ENCODE measurements around the gene ELP4.

The ELP4 gene

DNA sequence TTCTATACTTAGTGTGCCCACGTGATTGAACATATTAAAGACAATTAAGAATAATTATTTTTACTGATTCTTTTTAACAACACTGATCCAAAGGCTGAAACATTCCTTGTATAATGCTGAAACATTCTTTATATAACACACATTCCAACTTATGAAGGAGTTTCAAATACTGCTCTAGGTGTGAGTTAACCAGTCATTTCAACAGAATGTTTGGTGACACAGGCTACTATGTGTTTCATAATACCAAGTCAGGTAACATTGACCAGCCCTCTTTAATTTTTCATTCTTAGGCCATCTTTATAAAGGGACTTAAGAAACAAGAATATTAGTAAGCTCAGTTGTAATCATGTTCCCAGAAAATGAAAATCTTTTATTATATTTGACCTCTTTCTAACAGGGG is 136.6 kb downstream of the ELP4 start:
- no peak overlapping the region for H3K27ac ChIP-seq
- no peak for TF ChIP-seq ZFX (IDR thresholded peaks at IDR 0.05)
- TF ChIP-seq, protein P1, sequence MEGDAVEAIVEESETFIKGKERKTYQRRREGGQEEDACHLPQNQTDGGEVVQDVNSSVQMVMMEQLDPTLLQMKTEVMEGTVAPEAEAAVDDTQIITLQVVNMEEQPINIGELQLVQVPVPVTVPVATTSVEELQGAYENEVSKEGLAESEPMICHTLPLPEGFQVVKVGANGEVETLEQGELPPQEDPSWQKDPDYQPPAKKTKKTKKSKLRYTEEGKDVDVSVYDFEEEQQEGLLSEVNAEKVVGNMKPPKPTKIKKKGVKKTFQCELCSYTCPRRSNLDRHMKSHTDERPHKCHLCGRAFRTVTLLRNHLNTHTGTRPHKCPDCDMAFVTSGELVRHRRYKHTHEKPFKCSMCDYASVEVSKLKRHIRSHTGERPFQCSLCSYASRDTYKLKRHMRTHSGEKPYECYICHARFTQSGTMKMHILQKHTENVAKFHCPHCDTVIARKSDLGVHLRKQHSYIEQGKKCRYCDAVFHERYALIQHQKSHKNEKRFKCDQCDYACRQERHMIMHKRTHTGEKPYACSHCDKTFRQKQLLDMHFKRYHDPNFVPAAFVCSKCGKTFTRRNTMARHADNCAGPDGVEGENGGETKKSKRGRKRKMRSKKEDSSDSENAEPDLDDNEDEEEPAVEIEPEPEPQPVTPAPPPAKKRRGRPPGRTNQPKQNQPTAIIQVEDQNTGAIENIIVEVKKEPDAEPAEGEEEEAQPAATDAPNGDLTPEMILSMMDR (conservative IDR thresholded peaks at IDR 0.05), result no peak

DNA sequence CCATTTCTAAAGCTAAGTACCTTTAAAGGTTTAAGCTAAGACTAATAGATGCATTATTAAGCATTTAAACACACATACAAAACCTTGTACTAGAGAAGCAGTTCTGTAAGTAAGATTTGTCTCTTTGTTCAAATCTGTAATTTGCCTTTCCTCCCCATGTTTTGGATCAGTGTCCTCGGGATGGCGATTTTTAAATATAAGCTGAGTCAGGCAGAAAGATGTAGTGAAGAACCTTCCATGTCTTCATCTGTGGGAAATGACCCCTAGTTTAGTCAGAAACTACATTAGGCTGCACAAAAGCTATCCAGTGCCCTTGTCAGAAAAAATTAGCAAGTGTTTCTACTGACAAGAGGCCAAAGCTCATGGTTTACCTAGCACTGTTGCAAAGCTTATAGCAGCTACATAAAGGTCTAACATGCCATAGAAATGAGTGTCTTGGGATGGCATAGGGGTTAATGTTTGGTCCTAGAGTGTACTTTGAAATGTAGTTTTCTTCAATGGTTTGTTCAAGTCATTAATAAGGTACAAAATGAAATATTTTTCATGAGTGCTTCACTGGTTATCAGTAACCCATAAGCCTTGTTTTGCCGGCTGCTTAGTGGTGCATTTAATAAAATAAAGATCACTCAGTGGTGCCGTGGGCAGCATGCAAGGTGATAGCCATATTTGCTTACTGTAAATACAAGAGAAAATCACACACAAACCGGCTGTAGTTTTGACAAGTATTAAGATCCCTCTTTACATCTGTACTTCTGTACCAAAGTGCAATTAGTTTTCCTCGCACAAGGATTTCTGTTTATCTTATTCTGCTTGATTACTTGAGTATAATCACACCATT is 139.8 kb downstream of the ELP4 start:
- no peak overlapping the region for H3K27ac ChIP-seq
- TF ChIP-seq, protein P1 (conservative IDR thresholded peaks at IDR 0.05), result no peak
- no peak for TF ChIP-seq ZFX (IDR thresholded peaks at IDR 0.05)

DNA sequence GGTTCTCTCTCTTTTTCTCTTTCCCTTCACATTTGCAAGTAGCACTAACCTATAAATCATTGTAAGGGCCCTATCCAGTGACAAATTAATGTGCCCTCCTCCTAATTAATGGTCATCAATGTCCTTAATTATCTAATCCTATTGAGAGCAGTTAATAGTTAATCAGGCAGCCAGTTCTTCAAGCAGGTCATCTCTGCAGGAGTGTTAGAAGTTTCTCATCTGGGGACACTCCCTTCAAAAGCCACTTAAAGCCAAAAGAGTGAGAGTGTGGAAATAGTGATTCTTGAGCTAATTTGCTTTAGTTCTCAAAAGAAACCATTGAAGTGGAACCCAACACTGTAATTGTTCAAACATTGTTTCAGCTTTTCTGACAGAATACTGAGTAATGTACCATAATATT is 141.6 kb downstream of the ELP4 start:
- TF ChIP-seq, protein P1 (conservative IDR thresholded peaks at IDR 0.05), result no peak
- no peak for TF ChIP-seq ZFX (IDR thresholded peaks at IDR 0.05)

DNA sequence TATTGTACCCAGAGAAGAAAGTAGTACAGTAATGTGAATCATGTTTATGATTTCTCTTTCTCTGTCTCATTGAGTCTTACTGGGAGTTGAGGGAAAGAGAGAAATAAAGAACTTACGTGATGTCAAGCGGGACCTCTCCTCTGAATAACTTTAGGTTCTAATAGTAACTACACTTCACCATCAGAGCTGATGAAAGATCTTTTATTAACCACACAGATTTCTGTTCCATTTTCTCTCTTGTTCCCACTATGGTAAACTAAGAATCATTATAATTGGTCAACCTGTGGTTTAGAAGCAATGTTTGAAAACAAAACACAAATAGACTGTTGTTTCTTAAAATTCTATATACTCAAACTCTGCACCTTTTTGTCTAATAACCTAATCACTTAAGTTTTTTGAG is 142.3 kb downstream of the ELP4 start:
- TF ChIP-seq, protein P1 (conservative IDR thresholded peaks at IDR 0.05), result no peak
- TF ChIP-seq ZFX (IDR thresholded peaks at IDR 0.05), result no peak
- no peak overlapping the region for H3K27ac ChIP-seq

More for the DNA sequence above, 141.6 kb downstream of the ELP4 start:
- no peak overlapping the region for H3K27ac ChIP-seq

DNA sequence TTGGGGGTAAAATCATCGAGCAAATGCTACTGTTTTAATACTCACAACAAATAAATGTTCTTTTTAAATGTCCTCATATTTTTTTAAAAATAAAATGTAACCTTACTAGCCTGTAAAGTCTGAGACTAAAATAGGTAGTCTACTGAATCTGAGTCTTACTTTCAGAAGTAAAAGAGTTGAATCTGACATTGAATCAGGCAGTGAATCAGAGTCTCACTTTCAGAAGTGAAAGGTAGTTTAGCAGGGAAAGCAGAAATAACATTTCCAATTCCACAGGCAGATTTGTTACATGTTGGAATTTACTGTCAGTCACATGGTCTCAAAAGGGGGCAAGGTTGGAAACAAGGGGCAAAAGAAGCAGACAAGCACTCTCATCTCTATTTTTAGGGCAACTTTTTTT is 143.0 kb downstream of the ELP4 start:
- TF ChIP-seq ZFX (IDR thresholded peaks at IDR 0.05), result no peak
- TF ChIP-seq, protein P1 (conservative IDR thresholded peaks at IDR 0.05), result no peak
- no peak overlapping the region for H3K27ac ChIP-seq

DNA sequence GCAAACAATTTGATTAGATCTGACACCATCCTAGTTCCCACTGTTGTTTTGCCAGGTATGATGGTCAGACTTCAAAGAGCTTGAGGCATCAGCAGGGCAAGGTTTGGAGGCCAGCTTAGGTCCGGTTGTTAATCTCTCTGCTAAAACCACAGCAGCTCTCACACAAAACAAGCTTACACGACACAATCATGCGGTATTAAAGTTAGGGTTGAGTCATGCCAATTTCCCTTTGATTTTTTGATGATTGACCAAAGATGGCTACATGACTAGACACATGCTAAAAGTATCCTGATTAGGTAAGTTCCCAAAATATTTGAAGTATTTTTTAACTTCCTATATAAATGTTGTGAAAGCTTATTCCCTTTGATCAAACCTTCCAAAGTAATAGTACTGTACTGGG is 145.9 kb downstream of the ELP4 start:
- TF ChIP-seq, protein P1 (conservative IDR thresholded peaks at IDR 0.05), result no peak
- TF ChIP-seq ZFX (IDR thresholded peaks at IDR 0.05), result no peak
- H3K27ac ChIP-seq, result no peak overlapping the region

DNA sequence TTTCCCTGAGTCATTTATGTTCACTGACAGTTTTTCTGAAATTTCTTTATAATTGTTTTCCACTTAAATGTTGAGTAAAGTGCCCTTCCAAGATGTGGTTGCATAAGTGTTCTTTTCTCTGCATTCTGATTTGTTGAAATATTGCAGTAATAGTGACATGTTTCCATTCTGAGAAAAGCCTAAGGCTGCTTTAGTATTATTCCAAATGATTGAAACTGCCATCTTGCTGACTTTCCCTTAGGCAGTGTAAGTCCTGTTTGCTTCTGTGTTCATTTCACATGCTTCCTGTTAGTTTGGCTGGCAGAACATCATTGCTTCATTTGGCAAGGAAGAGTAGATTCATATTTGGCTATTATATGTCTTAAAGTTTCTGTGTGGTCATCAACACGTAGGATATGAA is 146.5 kb downstream of the ELP4 start:
- H3K27ac ChIP-seq, result no peak overlapping the region
- TF ChIP-seq ZFX (IDR thresholded peaks at IDR 0.05), result no peak
- TF ChIP-seq, protein P1 (conservative IDR thresholded peaks at IDR 0.05), result no peak
